GM10847 (cell line): ENCODE results near the gene RCVRN.

Experiments
- POLR2A ChIP-seq: IDR thresholded peaks from 2 replicates; pipeline ENCODE4 v1.6.1; 2011; ENCODE audit not compliant: insufficient read length; ENCODE audit errors: extremely low read depth

Gene RCVRN

GRCh38 chr17:9905078-9905415, at the start of gene RCVRN:
Gene RCVRN, minus strand, starts transcription at chr17:9905271. Its CDS starts 91 bp downstream, at chr17:9905180.
- TF ChIP-seq POLR2A = no peak

DNA sequence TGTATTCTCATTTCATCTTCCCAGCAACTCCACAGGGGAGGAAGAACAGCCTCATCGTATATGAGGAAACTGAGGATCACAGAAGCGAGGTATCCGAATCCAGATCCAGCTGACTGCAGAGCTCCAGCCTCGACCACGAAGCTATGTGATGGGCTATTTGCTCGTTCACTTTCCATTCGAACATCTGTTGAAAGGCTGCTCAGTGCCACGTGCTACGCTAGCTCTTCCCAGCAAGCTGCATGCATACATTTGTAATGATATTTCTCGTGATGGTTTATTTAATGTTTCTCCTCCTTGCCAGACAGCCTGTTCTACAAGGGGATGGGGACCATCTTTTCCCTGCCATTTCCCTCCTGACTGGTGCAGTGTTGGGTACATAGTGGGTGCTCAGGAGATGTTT, 48.4 kb upstream of the RCVRN start:
- TF ChIP-seq POLR2A = no peak

DNA sequence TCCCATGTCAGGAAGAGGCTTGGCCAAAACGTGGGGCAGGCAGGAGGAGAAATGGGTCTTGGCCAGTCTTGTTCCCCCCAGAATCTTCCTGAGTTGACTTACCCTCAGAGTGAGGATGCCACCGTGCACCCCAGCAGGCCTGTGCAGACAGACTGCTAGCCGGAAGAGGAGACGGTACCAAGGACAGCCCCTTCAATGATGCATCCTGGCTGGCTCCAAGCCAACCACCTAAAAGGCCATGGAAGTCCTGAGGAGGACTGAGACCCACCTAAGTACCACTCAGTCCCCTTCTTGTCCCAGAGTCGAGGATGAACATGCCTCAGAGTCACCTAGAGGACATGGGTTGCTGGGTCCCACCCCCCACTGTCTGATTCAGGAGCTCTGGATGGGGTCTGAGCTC, 46.7 kb upstream of the RCVRN start:
- TF ChIP-seq POLR2A = no peak

- TF ChIP-seq POLR2A = no peak
Measured at GRCh38 chr17:9948928-9949327, 43.9 kb upstream of the RCVRN start.

GRCh38 chr17:9944704-9945103, 39.6 kb upstream of the RCVRN start:
- no peak for TF ChIP-seq POLR2A

GRCh38 chr17:9943343-9943742, 38.3 kb upstream of the RCVRN start:
- no peak for TF ChIP-seq POLR2A

DNA sequence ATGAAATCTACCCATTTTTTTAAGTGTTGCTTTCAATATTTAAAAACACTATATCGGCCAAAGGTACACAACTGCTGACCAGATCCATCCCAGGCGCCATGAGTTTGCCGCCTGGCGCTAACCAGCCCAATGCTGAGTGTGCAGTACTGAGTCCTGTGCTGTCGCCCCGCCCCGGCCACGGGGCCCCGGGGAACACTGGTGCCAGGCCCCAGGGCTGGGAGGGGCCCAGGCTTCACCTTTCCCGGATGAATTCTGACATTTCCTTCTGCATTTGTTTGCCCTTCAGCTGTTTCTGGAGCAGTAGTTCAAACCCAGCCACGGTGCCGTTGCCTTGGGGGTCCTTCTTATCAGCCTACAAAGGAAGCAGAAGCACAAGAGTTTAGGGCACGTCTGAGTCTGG, 37.8 kb upstream of the RCVRN start:
- TF ChIP-seq POLR2A = no peak

DNA sequence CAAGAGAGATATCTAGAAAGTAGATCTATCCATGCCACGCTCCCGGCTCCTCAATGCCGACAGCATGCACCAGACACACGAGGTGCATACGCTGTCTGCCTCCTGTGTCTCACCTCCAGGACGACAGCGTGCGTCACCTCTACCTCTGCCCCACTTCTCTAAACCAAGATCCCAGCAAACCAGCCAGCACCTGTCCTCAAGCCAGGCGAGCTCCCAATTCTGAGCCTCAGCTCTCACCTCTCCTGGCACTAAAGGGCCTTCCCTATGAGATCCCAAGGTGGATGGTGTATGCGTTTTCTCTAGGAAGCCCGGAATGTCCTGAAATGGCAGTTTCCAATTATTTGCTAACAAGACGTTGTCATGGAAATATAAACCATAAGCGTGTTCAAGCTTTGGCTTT, 36.2 kb upstream of the RCVRN start:
- TF ChIP-seq POLR2A = no peak

GRCh38 chr17:9940841-9941240, 35.8 kb upstream of the RCVRN start:
- no peak for TF ChIP-seq POLR2A

DNA sequence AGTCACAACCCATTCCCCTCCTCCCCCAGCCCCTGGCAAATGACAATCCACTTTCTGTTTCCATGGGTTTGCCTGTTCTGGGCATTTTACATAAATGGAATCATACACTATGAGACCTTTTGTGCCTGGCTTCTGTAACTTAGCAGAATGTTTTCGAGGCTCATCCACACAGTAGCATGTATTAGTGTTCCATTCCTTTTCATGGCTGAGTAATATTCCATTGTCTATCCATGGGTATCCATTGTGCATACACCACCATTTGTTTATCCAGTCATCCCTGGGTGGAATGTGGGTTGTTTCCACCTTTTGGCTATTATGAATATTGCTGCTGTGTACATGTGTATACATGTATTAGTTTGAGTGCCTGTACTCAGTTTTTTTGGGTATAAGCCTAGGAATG, 33.7 kb upstream of the RCVRN start:
- TF ChIP-seq POLR2A = no peak

GRCh38 chr17:9937901-9938300, 32.8 kb upstream of the RCVRN start:
- no peak for TF ChIP-seq POLR2A

DNA sequence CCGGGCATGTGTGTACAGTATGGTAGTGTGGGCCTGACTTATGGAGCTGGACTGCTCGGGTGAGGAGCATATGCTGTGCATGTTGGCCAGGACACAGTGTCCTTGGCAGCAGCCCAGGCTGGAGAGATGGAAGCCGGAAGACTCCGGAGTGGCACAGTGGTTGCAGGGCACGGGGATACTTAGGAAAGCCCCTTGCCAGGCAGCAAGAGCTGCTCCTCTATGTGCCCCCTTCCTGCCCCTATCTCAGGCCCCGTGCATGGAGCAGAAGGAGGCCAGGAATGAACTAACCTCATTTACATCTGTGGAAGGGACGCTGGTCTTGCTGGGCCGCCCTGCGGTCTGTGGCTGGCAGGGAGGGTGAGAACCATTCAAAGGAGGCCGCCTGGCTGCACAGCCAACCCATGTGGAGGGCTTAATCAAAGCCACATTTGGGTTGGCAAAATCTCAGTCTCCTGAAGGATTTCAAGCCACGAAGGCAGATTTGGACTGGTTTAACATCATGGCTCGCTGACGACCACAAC, 32.2 kb upstream of the RCVRN start:
- TF ChIP-seq POLR2A = no peak

DNA sequence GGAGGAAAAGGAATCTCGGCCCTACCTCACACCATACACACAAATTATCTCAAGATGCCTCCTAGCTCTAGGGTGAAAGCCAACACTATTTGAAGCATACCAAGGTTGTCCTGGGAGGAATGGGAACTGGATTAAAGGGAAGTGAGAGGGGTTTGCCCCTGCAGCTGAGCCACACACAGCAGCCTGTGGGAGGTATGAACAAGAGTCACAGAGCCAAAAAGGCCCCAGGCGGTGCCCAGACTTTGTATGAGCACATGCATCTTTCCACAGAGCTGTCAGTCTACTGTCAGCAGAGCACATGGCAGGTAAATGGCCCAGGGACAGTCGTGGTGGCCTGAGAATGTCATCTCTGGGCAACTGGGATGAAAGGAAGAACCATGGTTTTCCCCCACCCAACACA, 31.0 kb upstream of the RCVRN start:
- no peak for TF ChIP-seq POLR2A

GRCh38 chr17:9935408-9935807, 30.3 kb upstream of the RCVRN start:
- no peak for TF ChIP-seq POLR2A

DNA sequence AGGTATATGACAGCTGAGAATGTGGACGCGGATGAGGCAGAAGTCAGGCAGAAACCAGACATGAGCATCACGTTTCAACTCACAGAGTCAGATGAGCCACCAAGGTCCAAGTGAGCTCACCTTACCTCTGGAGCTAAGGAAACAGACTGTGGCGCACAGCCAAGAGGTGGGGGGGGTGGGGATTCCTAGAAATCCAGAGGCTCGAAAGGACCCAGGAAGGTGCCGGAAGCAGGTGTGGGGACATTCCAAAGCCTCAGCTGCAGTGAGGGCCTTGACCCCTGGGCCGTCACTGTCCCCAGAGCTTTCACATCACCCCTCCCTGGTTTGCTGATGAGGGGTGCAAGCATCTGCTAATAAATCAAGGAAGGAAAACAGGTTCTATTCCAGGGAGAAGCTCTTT, 29.3 kb upstream of the RCVRN start:
- no peak for TF ChIP-seq POLR2A

- no peak for TF ChIP-seq POLR2A
Measured at GRCh38 chr17:9932491-9932890, 27.4 kb upstream of the RCVRN start.

DNA sequence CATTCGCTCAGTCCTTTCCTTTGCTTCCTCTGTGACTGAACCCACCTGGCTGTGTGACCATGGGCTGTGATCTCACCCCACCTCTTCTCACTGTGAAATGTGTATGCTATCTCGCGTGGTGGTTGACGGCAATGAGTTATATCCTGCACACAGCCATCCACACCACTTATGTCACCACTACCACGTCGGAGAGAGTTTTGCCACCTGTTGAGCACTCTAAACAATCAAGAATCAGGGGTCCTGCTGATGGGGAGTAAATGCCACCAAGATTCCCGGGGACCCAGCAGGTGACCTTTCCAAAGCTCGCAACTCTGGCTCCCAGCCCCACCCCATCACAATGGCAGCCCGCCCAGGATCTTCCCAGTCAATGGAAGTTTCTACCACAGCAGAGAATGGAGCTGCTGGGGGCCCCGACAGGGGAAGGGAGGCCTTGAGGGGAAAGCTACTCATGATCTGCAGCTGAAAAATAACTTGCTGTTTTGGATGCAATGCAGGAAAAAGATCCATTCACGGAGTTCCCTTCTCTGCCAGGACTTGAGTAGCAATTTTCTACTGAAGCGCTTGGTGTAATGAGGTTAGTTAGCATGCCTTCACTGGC, 26.2 kb upstream of the RCVRN start:
- no peak for TF ChIP-seq POLR2A
